PC-3 (cell line): Measurements from ENCODE around the gene GAGE12J.
"Not testable (repeated sequence)": the region's sequence is repeated elsewhere in the genome, so short reads cannot be mapped to it uniquely, and the experiment has no call there.

ENCODE experiments used
- CTCF ChIP-seq: fragments of 300-600 bp; sonication (generic); conservative IDR thresholded peaks from 2 replicates; pipeline ENCODE4 v1.5.1; 2017; ENCODE audit warnings: antibody characterized with exemption, low read depth, mild to moderate bottlenecking, low read length
- EZH2 ChIP-seq: fragments of 300-600 bp; sonication (generic); IDR thresholded peaks from one replicate; pipeline ENCODE4 v1.6.1; 2017; ENCODE audit warnings: antibody characterized with exemption, mild to moderate bottlenecking, low read length; ENCODE audit not compliant: unreplicated experiment

DNA sequence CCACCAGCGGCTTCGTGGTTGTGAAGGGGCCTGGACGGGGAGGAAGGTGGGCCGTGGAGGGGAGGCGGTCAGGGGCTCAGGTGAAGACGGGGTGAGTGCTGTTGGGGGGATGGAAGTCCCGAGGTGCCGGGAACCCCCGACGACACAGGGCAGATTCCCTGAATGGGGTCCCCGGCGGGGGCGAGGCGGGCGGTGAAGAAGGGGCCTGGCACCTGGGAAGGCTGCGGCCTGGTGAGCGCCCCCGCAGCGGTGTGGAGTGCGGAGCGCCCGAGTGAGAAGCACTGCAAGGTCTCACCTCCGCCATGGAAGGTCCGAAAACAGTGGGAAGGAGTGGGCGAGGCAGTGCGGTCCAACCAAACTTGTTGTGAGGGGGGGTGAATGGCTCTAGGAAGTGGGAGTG lies 10.0 kb downstream of the GAGE12J start:
- not testable (repeated sequence) for TF ChIP-seq CTCF, EZH2
